Measurements from ENCODE around the gene PKP1.

The PKP1 gene

DNA sequence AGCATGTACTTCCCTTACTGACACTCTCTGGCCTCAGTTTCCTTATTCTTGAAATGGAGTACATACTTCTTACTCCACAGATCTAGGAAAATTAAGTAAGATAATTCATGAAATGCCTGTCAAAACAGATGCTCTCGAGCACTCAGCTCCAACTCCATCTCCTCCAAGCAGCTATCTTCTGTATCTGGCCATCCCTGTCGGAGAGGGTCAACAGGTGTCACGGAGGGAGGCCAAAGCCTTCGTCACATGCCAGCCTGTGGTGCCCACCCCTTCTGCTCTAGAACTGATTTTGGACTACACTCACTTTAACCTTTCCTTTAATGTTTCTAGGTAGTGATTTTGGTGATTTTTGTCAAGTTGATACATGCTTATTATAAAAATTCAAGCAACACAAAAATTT lies 18.8 kb upstream of the PKP1 start:
- H3K14ac ChIP-seq (ENCODE audit: low read length): no peak overlapping the region
- H2BK5ac ChIP-seq (ENCODE audit: low read length): no peak overlapping the region

DNA sequence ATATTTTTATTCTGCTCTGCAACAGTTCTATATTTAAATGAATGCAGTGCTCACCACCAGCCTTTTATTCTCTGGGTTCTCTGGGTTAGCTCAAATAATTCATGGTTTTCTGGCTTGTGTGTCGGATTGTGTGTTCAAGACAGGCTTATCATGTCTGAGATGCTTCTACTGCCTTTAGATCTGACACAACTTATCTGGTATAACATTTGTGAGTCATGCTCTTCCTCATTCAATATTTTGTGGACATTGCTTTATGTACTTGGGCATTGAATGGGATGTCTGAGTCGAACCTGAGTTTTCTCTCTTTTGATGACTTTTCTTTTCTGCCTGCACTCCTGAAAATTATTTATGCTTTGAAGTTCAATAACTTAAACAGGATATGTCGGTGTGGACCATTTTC lies 17.6 kb upstream of the PKP1 start:
- H3K79me1 ChIP-seq (ENCODE audit: low read depth, low read length): no peaks in the 10 kb centered on the region
- H2AK5ac ChIP-seq (ENCODE audit: low read depth, low read length): no peak overlapping the region
- H4K8ac ChIP-seq (ENCODE audit: low read depth, low read length): no peak overlapping the region
- no peak overlapping the region for H3K9ac ChIP-seq (ENCODE audit: low read depth, low read length, poor library complexity)
- H3K4me3 ChIP-seq (ENCODE audit: low read length in 2 of 2): no peak overlapping the region
- no peak overlapping the region for H3K14ac ChIP-seq (ENCODE audit: low read length)
- H2BK15ac ChIP-seq (ENCODE audit: low read length): no peak overlapping the region
- H3K4ac ChIP-seq (ENCODE audit: low read length): no peak overlapping the region
- no peak overlapping the region for H3K23ac ChIP-seq (ENCODE audit: low read depth, low read length, poor library complexity)
- no peak overlapping the region for H2BK5ac ChIP-seq (ENCODE audit: low read length)
- no CpG with 5 or more reads among the region's 3 CpGs for WGBS, 2 donors (ENCODE audit: extremely low coverage in 2 of 2, insufficient read length in 2 of 2, insufficient replicate concordance in 1 of 2)
- H3K4me2 ChIP-seq (ENCODE audit: insufficient read depth, low read length, poor library complexity, severe bottlenecking): no peak overlapping the region
- H3K18ac ChIP-seq (ENCODE audit: low read length): no peak overlapping the region
- H4K91ac ChIP-seq (ENCODE audit: low read depth, low read length, poor library complexity): no peak overlapping the region
- H3K27me3 ChIP-seq (ENCODE audit: control insufficient read depth in 3 of 3, insufficient read depth in 3 of 3, low read depth in 1 of 3, low read length in 3 of 3): peaks cover 0 to 46% (median 0%) of the 10 kb centered on the region in 3 experiments
- no peaks in the 10 kb centered on the region for H3K9me3 ChIP-seq (replicated peaks in 1 of 2; ENCODE audit: control insufficient read depth in 2 of 2, insufficient read depth in 1 of 2, low read depth in 1 of 2, low read length in 2 of 2)
- no peak overlapping the region for H3K27ac ChIP-seq (replicated peaks; ENCODE audit: low read length)
- DNase-seq (ENCODE audit: low spot score): no peak
- H3K36me3 ChIP-seq (replicated peaks in 1 of 2; ENCODE audit: control insufficient read depth in 2 of 2, insufficient read depth in 2 of 2, low read length in 2 of 2): no peaks in the 10 kb centered on the region
- H2AFZ ChIP-seq (ENCODE audit: low read length): no peak overlapping the region
- H3K4me1 ChIP-seq (ENCODE audit: control insufficient read depth in 2 of 2, insufficient read depth in 1 of 2, low read depth in 1 of 2, low read length in 2 of 2): peaks cover 0 to 4% of the 10 kb centered on the region in 2 donors
- H2BK12ac ChIP-seq (ENCODE audit: low read length): no peak overlapping the region
- no peak overlapping the region for H2BK120ac ChIP-seq (ENCODE audit: low read depth, low read length)

More for the DNA sequence above, 18.8 kb upstream of the PKP1 start:
- no peak overlapping the region for H3K4ac ChIP-seq (ENCODE audit: low read length)
- no peak overlapping the region for H2AFZ ChIP-seq (ENCODE audit: low read length)
- no CpG with 5 or more reads among the region's 4 CpGs for WGBS, 2 donors (ENCODE audit: extremely low coverage in 2 of 2, insufficient read length in 2 of 2, insufficient replicate concordance in 1 of 2)
- H2BK15ac ChIP-seq (ENCODE audit: low read length): no peak overlapping the region
- peaks cover 0 to 49% (median 3%) of the 10 kb centered on the region in 3 experiments for H3K27me3 ChIP-seq (ENCODE audit: control insufficient read depth in 3 of 3, insufficient read depth in 3 of 3, low read depth in 1 of 3, low read length in 3 of 3)
- no peak overlapping the region for H2AK5ac ChIP-seq (ENCODE audit: low read depth, low read length)
- H3K18ac ChIP-seq (ENCODE audit: low read length): no peak overlapping the region
- no peak overlapping the region for H3K23ac ChIP-seq (ENCODE audit: low read depth, low read length, poor library complexity)
- H2BK12ac ChIP-seq (ENCODE audit: low read length): no peak overlapping the region
- no peak overlapping the region for H4K91ac ChIP-seq (ENCODE audit: low read depth, low read length, poor library complexity)
- DNase-seq (ENCODE audit: low spot score): no peak
- H4K8ac ChIP-seq (ENCODE audit: low read depth, low read length): no peak overlapping the region
- H3K4me3 ChIP-seq (ENCODE audit: low read length in 2 of 2): no peak overlapping the region
- H2BK120ac ChIP-seq (ENCODE audit: low read depth, low read length): no peak overlapping the region
- no peaks in the 10 kb centered on the region for H3K9me3 ChIP-seq (replicated peaks in 1 of 2; ENCODE audit: control insufficient read depth in 2 of 2, insufficient read depth in 1 of 2, low read depth in 1 of 2, low read length in 2 of 2)
- H3K27ac ChIP-seq (replicated peaks; ENCODE audit: low read length): no peak overlapping the region
- peaks cover 0 to 9% of the 10 kb centered on the region in 2 donors for H3K4me1 ChIP-seq (ENCODE audit: control insufficient read depth in 2 of 2, insufficient read depth in 1 of 2, low read depth in 1 of 2, low read length in 2 of 2)
- H3K9ac ChIP-seq (ENCODE audit: low read depth, low read length, poor library complexity): no peak overlapping the region
- no peak overlapping the region for H3K4me2 ChIP-seq (ENCODE audit: insufficient read depth, low read length, poor library complexity, severe bottlenecking)
- no peaks in the 10 kb centered on the region for H3K36me3 ChIP-seq (replicated peaks in 1 of 2; ENCODE audit: control insufficient read depth in 2 of 2, insufficient read depth in 2 of 2, low read length in 2 of 2)
- H3K79me1 ChIP-seq (ENCODE audit: low read depth, low read length): no peaks in the 10 kb centered on the region

- Histone ChIP-seq H3K18ac (ENCODE audit: low read length) (no peak overlapping the region), H3K23ac (ENCODE audit: low read depth, low read length, poor library complexity) (no peak overlapping the region), H3K79me1 (ENCODE audit: low read depth, low read length) (no peaks in the 10 kb centered on the region), H3K27ac (replicated peaks; ENCODE audit: low read length) (no peak overlapping the region), H2BK15ac (ENCODE audit: low read length) (no peak overlapping the region), H3K4ac (ENCODE audit: low read length) (no peak overlapping the region), H3K9ac (ENCODE audit: low read depth, low read length, poor library complexity) (no peak overlapping the region), H2BK5ac (ENCODE audit: low read length) (no peak overlapping the region), H2AFZ (ENCODE audit: low read length) (no peak overlapping the region), H2BK120ac (ENCODE audit: low read depth, low read length) (no peak overlapping the region), H3K36me3 (replicated peaks in 1 of 2; ENCODE audit: control insufficient read depth in 2 of 2, insufficient read depth in 2 of 2, low read length in 2 of 2) (no peaks in the 10 kb centered on the region), H4K8ac (ENCODE audit: low read depth, low read length) (no peak overlapping the region), H3K9me3 (replicated peaks in 1 of 2; ENCODE audit: control insufficient read depth in 2 of 2, insufficient read depth in 1 of 2, low read depth in 1 of 2, low read length in 2 of 2) (no peaks in the 10 kb centered on the region), H3K4me3 (ENCODE audit: low read length in 2 of 2) (no peak overlapping the region), H3K4me1 (ENCODE audit: control insufficient read depth in 2 of 2, insufficient read depth in 1 of 2, low read depth in 1 of 2, low read length in 2 of 2) (peaks cover 0 to 4% of the 10 kb centered on the region in 2 donors), H4K91ac (ENCODE audit: low read depth, low read length, poor library complexity) (no peak overlapping the region), H2BK12ac (ENCODE audit: low read length) (no peak overlapping the region), H3K27me3 (ENCODE audit: control insufficient read depth in 3 of 3, insufficient read depth in 3 of 3, low read depth in 1 of 3, low read length in 3 of 3) (peaks cover 0 to 42% (median 0%) of the 10 kb centered on the region in 3 experiments), H3K4me2 (ENCODE audit: insufficient read depth, low read length, poor library complexity, severe bottlenecking) (no peak overlapping the region), H3K14ac (ENCODE audit: low read length) (no peak overlapping the region), H2AK5ac (ENCODE audit: low read depth, low read length) (no peak overlapping the region)
- DNase-seq (ENCODE audit: low spot score): no peak
Measured at GRCh38 chr1:201266276-201266675, 17.0 kb upstream of the PKP1 start.

GRCh38 chr1:201266774-201267173 lies 16.5 kb upstream of the PKP1 start:
- Histone ChIP-seq H2BK12ac (ENCODE audit: low read length) (no peak overlapping the region), H3K9ac (ENCODE audit: low read depth, low read length, poor library complexity) (no peak overlapping the region), H3K23ac (ENCODE audit: low read depth, low read length, poor library complexity) (no peak overlapping the region), H2AK5ac (ENCODE audit: low read depth, low read length) (no peak overlapping the region), H3K4ac (ENCODE audit: low read length) (no peak overlapping the region), H2BK5ac (ENCODE audit: low read length) (no peak overlapping the region), H2AFZ (ENCODE audit: low read length) (no peak overlapping the region), H3K4me2 (ENCODE audit: insufficient read depth, low read length, poor library complexity, severe bottlenecking) (no peak overlapping the region), H2BK15ac (ENCODE audit: low read length) (no peak overlapping the region), H3K36me3 (replicated peaks in 1 of 2; ENCODE audit: control insufficient read depth in 2 of 2, insufficient read depth in 2 of 2, low read length in 2 of 2) (no peaks in the 10 kb centered on the region), H3K4me3 (ENCODE audit: low read length in 2 of 2) (no peak overlapping the region), H4K91ac (ENCODE audit: low read depth, low read length, poor library complexity) (no peak overlapping the region), H3K18ac (ENCODE audit: low read length) (no peak overlapping the region), H3K4me1 (ENCODE audit: control insufficient read depth in 2 of 2, insufficient read depth in 1 of 2, low read depth in 1 of 2, low read length in 2 of 2) (peaks cover 0 to 4% of the 10 kb centered on the region in 2 donors), H2BK120ac (ENCODE audit: low read depth, low read length) (no peak overlapping the region), H3K14ac (ENCODE audit: low read length) (no peak overlapping the region), H3K79me1 (ENCODE audit: low read depth, low read length) (no peaks in the 10 kb centered on the region), H3K27me3 (ENCODE audit: control insufficient read depth in 3 of 3, insufficient read depth in 3 of 3, low read depth in 1 of 3, low read length in 3 of 3) (peaks cover 0 to 37% (median 0%) of the 10 kb centered on the region in 3 experiments), H4K8ac (ENCODE audit: low read depth, low read length) (no peak overlapping the region), H3K27ac (replicated peaks; ENCODE audit: low read length) (no peak overlapping the region), H3K9me3 (replicated peaks in 1 of 2; ENCODE audit: control insufficient read depth in 2 of 2, insufficient read depth in 1 of 2, low read depth in 1 of 2, low read length in 2 of 2) (no peaks in the 10 kb centered on the region)
- no CpG with 5 or more reads among the region's 3 CpGs for WGBS, 2 donors (ENCODE audit: extremely low coverage in 2 of 2, insufficient read length in 2 of 2, insufficient replicate concordance in 1 of 2)
- DNase-seq (ENCODE audit: low spot score): no peak
